HS-27A (cell line): ENCODE measurements around the gene ZSCAN5B.
"Not testable (repeated sequence)": the region's sequence is repeated elsewhere in the genome, so short reads cannot be mapped to it uniquely, and the experiment has no call there.

Experiments used
- DNase-seq: peaks from one replicate; pipeline ENCODE4 v3.0.0-alpha.2; 2012; ENCODE audit warnings: low read depth, missing footprints

The ZSCAN5B gene

DNA sequence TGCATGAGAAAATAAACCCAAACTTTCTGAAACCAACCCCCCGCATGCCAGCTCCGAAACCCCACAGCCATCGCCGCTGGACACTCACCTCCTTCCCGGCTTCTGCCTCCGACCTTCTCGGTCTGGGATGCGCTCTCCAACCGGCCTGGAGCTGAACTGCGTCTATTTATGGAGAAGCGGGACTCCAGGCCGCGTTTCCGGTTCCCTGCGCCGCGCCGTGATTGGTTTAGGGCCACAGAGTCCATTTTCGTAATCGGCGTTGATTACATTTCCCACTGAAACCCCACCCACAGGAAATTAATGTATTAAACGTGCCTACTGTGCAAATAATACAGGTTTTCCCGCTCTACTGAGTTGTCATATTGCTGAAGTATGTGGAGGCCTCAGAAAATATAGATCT, at the start of gene ZSCAN5B:
TSS of gene ZSCAN5B (minus strand) at position 138 of the 400 bp plus-strand sequence. CDS start 4,731 bp downstream, outside the sequence.
- not testable (repeated sequence) for DNase-seq

GRCh38 chr19:56245764-56246163, 48.2 kb upstream of the ZSCAN5B start:
- not testable (repeated sequence) for DNase-seq

- peak; percentile 17 for DNase-seq
Measured at GRCh38 chr19:56245121-56245740, 47.6 kb upstream of the ZSCAN5B start.

GRCh38 chr19:56223481-56223880, 25.9 kb upstream of the ZSCAN5B start:
- DNase-seq, result no peak

DNA sequence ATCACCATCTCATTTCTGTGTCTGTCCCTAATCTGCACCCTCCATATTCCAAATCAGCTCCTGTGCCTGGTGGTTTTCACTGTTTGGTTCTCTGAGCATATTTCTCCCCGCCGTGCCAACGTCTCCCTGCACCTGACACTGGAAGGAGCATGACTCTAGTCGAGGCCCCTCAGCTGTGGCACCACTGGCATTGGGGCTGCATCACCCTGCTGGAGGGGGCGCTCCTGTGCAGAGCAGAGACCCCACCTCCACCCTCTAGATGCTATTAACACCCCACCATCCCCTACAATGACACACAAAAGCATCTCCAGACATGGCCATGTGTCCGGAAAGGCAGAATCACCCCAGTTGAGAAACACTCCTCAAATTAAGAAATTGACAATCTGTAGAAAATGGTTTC, 25.3 kb upstream of the ZSCAN5B start:
- DNase-seq, result no peak

DNA sequence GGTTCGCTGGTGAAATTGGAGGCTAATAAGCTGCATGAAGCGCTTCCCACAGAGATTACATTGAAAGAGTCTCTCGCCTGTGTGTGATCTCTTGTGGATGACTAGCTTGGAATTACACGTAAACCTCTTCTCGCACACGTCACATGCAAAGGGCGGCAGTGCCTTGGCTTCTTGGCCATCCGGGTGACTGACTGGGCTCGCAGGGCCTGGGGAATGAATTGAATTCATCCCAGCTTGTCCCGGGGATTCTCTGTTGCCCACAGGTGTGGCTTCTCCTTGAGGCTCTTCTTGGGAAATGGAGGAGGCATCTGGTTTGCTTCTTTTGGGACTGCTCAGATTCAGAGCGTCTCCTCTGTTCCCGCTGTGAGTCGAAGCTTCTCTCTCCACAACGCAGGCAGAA, 24.3 kb upstream of the ZSCAN5B start:
- no peak for DNase-seq

GRCh38 chr19:56221442-56221841, 23.9 kb upstream of the ZSCAN5B start:
- DNase-seq, result not testable (repeated sequence)

GRCh38 chr19:56218961-56219360, 21.4 kb upstream of the ZSCAN5B start:
- no peak for DNase-seq

DNA sequence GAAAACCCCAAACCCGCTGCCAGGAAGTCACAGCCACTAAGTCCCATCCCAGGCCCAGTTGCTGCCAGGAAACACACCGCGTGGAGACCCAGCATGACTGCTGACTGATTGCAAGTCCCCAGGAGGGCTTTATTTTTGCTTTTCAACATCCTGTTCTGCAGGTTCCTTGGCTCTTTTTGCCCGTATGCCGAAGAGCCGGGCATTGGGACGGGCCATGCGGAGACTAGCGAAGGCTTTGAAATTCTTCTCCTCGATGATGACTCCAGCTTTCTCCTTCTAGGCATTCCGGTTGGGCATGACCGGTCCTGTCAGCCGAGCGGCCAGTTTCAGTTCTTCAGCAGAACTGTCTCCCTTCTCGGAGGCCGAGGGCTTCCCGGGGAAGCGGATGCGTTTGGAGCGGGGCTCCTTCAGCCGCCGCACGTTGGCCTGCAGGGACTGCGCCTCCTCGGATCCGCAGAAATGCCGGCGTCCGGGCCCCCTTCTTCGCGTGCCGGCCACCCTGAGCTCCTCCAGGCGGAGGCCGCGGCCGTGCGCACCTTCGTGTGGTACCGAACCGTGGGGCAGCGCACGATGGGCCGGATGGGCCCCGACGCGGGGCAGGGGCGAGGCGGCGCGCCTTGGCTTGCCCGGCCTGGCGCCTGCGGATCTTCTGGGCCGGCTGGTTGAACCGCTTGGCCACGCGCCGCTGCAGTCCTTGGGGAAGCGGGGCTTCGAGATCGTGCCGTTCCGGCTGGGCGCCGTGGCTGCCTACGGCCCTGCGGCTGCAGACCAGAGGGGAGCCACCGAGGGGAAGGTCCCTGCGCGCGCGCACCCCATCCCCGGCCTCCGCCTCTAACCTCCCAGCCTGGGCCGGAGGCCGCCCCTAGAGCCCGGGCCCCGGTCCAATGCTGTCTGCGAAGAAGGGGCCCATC, 19.7 kb upstream of the ZSCAN5B start:
- no peak for DNase-seq

DNA sequence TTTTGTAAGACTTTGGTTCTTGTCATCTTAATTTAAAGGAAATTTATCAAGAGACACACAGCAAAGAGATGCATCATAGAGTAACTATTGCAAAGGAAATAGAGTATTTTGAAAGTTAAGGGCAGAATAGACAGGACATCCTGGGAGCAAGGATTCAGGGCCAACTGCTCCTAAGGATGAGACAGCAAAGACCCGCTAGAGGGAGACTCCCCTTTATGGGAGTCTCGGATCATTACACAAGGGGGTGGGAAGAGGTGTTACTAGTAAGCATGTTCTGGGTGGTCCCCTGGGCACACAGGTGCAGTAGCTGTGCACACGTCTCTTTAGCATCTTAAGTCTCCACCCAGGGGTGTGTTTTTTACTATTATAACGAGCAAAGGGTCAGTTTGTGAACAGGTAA, 14.1 kb upstream of the ZSCAN5B start:
- no peak for DNase-seq

- DNase-seq, result not testable (repeated sequence)
Measured at GRCh38 chr19:56210036-56210435, 12.5 kb upstream of the ZSCAN5B start.

DNA sequence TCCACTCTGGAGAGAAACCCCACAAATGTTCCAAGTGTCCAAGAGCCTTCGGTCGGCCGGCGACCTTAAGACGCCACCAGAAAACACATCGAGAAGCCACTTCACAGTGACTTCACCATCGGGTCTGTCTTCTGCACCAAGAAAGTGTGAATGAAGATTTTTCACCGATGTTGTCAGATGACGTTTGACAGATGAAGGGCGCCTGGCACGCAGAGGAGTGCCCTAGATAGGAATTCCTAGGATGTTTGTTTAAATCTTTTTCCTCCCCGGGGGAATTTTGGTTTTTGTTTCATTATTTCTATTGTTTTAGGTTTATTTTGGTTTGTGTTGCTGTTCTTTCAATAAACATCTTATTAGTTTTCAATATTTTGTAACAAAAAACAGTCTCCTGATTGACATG, 11.5 kb upstream of the ZSCAN5B start:
- DNase-seq, result no peak

GRCh38 chr19:56207581-56207980, 10.0 kb upstream of the ZSCAN5B start:
- not testable (repeated sequence) for DNase-seq

- DNase-seq, result no peak
Measured at GRCh38 chr19:56201973-56202372, 4.4 kb upstream of the ZSCAN5B start, which contains the start of gene ZSCAN5C. Gene ZSCAN5C (plus strand): TSS chr19:56202273. CDS start chr19:56205914, 3,641 bp downstream.

GRCh38 chr19:56199687-56200086, 2.1 kb upstream of the ZSCAN5B start:
- DNase-seq, result no peak

- DNase-seq, result no peak
Measured at GRCh38 chr19:56193981-56194640, 3.5 kb downstream of the ZSCAN5B start.

- no peak for DNase-seq
Measured at GRCh38 chr19:56191711-56192110, 5.9 kb downstream of the ZSCAN5B start.

- DNase-seq, result no peak
Measured at GRCh38 chr19:56191115-56191514, 6.5 kb downstream of the ZSCAN5B start.

DNA sequence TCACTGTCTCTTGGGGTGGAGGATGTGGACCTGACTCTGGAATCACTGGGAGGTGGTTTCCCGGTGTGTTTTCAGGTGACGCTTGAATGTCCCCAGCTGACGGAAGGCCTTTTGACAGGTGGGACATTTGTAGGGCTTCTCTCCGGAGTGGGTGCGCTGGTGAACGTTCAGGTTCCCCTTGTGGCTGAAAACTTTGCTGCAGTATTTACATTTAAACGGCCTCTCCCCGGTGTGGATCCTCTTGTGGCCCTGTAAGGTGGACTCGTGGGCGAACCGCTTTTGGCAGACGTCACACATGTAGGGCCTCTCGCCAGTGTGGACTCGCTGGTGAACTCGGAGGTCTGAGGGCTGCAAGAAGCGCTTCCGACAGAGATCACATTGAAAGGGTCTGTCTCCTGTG, 7.8 kb downstream of the ZSCAN5B start:
- no peak for DNase-seq

GRCh38 chr19:56177564-56178243, 19.9 kb downstream of the ZSCAN5B start:
- DNase-seq, result no peak

GRCh38 chr19:56176881-56177280, 20.7 kb downstream of the ZSCAN5B start:
- no peak for DNase-seq

- not testable (repeated sequence) for DNase-seq
Measured at GRCh38 chr19:56176310-56176709, 21.3 kb downstream of the ZSCAN5B start.
